Large intestine (tissue), 3 donors: ENCODE data around the gene GCNA. TPM values are rescaled to one million over a fixed set of nuclear protein-coding genes. Genes with fewer than 3 reads are reported as not detected.
"Not testable (repeated sequence)": the region's sequence is repeated elsewhere in the genome, so short reads cannot be mapped to it uniquely, and the experiment has no call there.

Source experiments
- DNase-seq, 2 donors: peaks; one replicate each; pipeline versions ENCODE4 v3.0.0 to v3.0.0-alpha.2; 2013
- H3K27ac ChIP-seq: one replicate; pipeline ENCODE4 v1.5.1; 2013; ENCODE audit warnings: low read length
- H3K27me3 ChIP-seq: 2 replicates; pipeline ENCODE4 v1.6.1; 2013; ENCODE audit warnings: low read length; ENCODE audit not compliant: control insufficient read depth, insufficient read depth
- H3K36me3 ChIP-seq: 2 replicates; pipeline ENCODE4 v1.6.1; 2013; ENCODE audit warnings: low read length; ENCODE audit not compliant: control insufficient read depth, insufficient read depth
- H3K4me1 ChIP-seq: one replicate; pipeline ENCODE4 v1.6.1; 2013; ENCODE audit warnings: low read length; ENCODE audit not compliant: control insufficient read depth, insufficient read depth
- H3K4me3 ChIP-seq: one replicate; pipeline ENCODE4 v1.5.1; 2013; ENCODE audit warnings: low read length
- H3K9me3 ChIP-seq: one replicate; pipeline ENCODE4 v1.6.1; 2013; ENCODE audit warnings: mild to moderate bottlenecking, low read depth, low read length, moderate library complexity; ENCODE audit not compliant: control insufficient read depth
- WGBS: methylation state at CpG from one replicate; pipeline ENCODE4 v1.1.5; 2013; ENCODE audit warnings: low lambda C conversion rate; ENCODE audit not compliant: insufficient coverage; 5-methylcytosine and 5-hydroxymethylcytosine counted together
- polyA plus RNA-seq: library from polyadenylated mRNA; unstranded; fragments of 120-200 nt; gene quantifications from one replicate; pipeline ENCODE4 v1.2.1, GENCODE V29; 2013

The GCNA gene
- polyA plus RNA-seq, 1 donor, result 1.6 TPM

GRCh38 chrX:71559773-71560172, 18.5 kb upstream of the GCNA start:
- H3K36me3 ChIP-seq, result peaks cover 62% of the 10 kb centered on the region

GRCh38 chrX:71563921-71564320, 14.3 kb upstream of the GCNA start:
- Histone ChIP-seq H3K4me3 (no peak overlapping the region), H3K27ac (no peak overlapping the region), H3K36me3 (peaks cover 68% of the 10 kb centered on the region), H3K27me3 (no peaks in the 10 kb centered on the region), H3K9me3 (no peaks in the 10 kb centered on the region), H3K4me1 (no peaks in the 10 kb centered on the region)
- no peak for DNase-seq
- WGBS, result no CpG with 5 or more reads among the region's 1 CpG

More at GRCh38 chrX:71559773-71560172, 18.5 kb upstream of the GCNA start:
- WGBS, result no CpG with 5 or more reads among the region's 6 CpGs
- H3K9me3 ChIP-seq, H3K4me3 ChIP-seq, H3K27me3 ChIP-seq, DNase-seq, H3K27ac ChIP-seq, H3K4me1 ChIP-seq: not testable (repeated sequence)

GRCh38 chrX:71565474-71566041, 12.7 kb upstream of the GCNA start:
- H3K9me3 ChIP-seq, result no peaks in the 10 kb centered on the region
- H3K36me3 ChIP-seq, result peaks cover 63% of the 10 kb centered on the region
- no peaks in the 10 kb centered on the region for H3K4me1 ChIP-seq
- H3K27ac ChIP-seq, result no peak overlapping the region
- no peak for DNase-seq
- no peaks in the 10 kb centered on the region for H3K27me3 ChIP-seq
- WGBS, result no CpG with 5 or more reads among the region's 9 CpGs
- H3K4me3 ChIP-seq, result no peak overlapping the region

GRCh38 chrX:71571390-71571789, 6.8 kb upstream of the GCNA start:
- not testable (repeated sequence) for H3K27me3 ChIP-seq, H3K4me3 ChIP-seq, H3K27ac ChIP-seq, H3K9me3 ChIP-seq, DNase-seq, H3K4me1 ChIP-seq
- H3K36me3 ChIP-seq, result peaks cover 43% of the 10 kb centered on the region
- no CpG with 5 or more reads among the region's 8 CpGs for WGBS

- H3K4me3 ChIP-seq, result no peak overlapping the region
- H3K4me1 ChIP-seq, result no peaks in the 10 kb centered on the region
- no peaks in the 10 kb centered on the region for H3K9me3 ChIP-seq
- no peak for DNase-seq
- H3K27ac ChIP-seq, result no peak overlapping the region
- WGBS, result no CpG with 5 or more reads among the region's 2 CpGs
- H3K36me3 ChIP-seq, result peaks cover 34% of the 10 kb centered on the region
- H3K27me3 ChIP-seq, result no peaks in the 10 kb centered on the region
These were observed 4.6 kb upstream of the GCNA start for GRCh38 chrX:71573590-71573989.

GRCh38 chrX:71577682-71578081, 555 bp upstream of the GCNA start:
- Histone ChIP-seq H3K4me1 (no peaks in the 10 kb centered on the region), H3K27ac (no peak overlapping the region), H3K27me3 (no peaks in the 10 kb centered on the region), H3K4me3 (no peak overlapping the region), H3K9me3 (no peaks in the 10 kb centered on the region), H3K36me3 (peaks cover 22% of the 10 kb centered on the region)
- WGBS, result no CpG with 5 or more reads among the region's 24 CpGs
- no peak for DNase-seq

- no CpG with 5 or more reads among the region's 26 CpGs for WGBS
- Histone ChIP-seq H3K27ac (no peak overlapping the region), H3K4me1 (no peaks in the 10 kb centered on the region), H3K36me3 (peaks cover 14% of the 10 kb centered on the region), H3K27me3 (no peaks in the 10 kb centered on the region), H3K4me3 (no peak overlapping the region), H3K9me3 (no peaks in the 10 kb centered on the region)
- no peak for DNase-seq
These were observed 1.1 kb downstream of the GCNA start for GRCh38 chrX:71579136-71579989.

GRCh38 chrX:71579990-71580380, 1.7 kb downstream of the GCNA start:
- no peak overlapping the region for H3K27ac ChIP-seq
- no peak overlapping the region for H3K4me3 ChIP-seq
- H3K4me1 ChIP-seq, result no peaks in the 10 kb centered on the region
- no peak for DNase-seq
- H3K9me3 ChIP-seq, result no peaks in the 10 kb centered on the region
- no CpG with 5 or more reads among the region's 7 CpGs for WGBS
- peaks cover 11% of the 10 kb centered on the region for H3K36me3 ChIP-seq
- H3K27me3 ChIP-seq, result no peaks in the 10 kb centered on the region

- DNase-seq, result no peak
- no peaks in the 10 kb centered on the region for H3K27me3 ChIP-seq
- peaks cover 4% of the 10 kb centered on the region for H3K36me3 ChIP-seq
- WGBS, result no CpG with 5 or more reads among the region's 5 CpGs
- H3K4me1 ChIP-seq, result no peaks in the 10 kb centered on the region
- H3K9me3 ChIP-seq, result no peaks in the 10 kb centered on the region
- no peak overlapping the region for H3K4me3 ChIP-seq
- H3K27ac ChIP-seq, result no peak overlapping the region
These were observed 3.0 kb downstream of the GCNA start for GRCh38 chrX:71581210-71581609.

- peak; percentile 40 to 74 for DNase-seq
- Histone ChIP-seq H3K27ac (no peak overlapping the region), H3K27me3 (no peaks in the 10 kb centered on the region), H3K9me3 (no peaks in the 10 kb centered on the region), H3K4me3 (no peak overlapping the region), H3K36me3 (no peaks in the 10 kb centered on the region), H3K4me1 (no peaks in the 10 kb centered on the region)
- no CpG with 5 or more reads among the region's 2 CpGs for WGBS
These were observed 8.7 kb downstream of the GCNA start for GRCh38 chrX:71586929-71587328.

- not testable (repeated sequence) for H3K9me3 ChIP-seq, H3K4me1 ChIP-seq, H3K4me3 ChIP-seq, H3K36me3 ChIP-seq, DNase-seq, H3K27ac ChIP-seq, H3K27me3 ChIP-seq
- WGBS, result no CpG with 5 or more reads among the region's 8 CpGs
These were observed 15.0 kb downstream of the GCNA start for GRCh38 chrX:71593210-71593609.
